Measurements from ENCODE around the gene GOLM1.

GRCh38 chr9:86005253-86005775 is 94.0 kb downstream of the GOLM1 start:
- TF ChIP-seq HOXA7 (CRISPR knock-in tag; IDR thresholded peaks at IDR 0.05; ENCODE audit: borderline replicate concordance), result no peak
- no peak for TF ChIP-seq CTCF (tag by site-specific recombination; IDR thresholded peaks at IDR 0.05)
- TF ChIP-seq, protein P1, sequence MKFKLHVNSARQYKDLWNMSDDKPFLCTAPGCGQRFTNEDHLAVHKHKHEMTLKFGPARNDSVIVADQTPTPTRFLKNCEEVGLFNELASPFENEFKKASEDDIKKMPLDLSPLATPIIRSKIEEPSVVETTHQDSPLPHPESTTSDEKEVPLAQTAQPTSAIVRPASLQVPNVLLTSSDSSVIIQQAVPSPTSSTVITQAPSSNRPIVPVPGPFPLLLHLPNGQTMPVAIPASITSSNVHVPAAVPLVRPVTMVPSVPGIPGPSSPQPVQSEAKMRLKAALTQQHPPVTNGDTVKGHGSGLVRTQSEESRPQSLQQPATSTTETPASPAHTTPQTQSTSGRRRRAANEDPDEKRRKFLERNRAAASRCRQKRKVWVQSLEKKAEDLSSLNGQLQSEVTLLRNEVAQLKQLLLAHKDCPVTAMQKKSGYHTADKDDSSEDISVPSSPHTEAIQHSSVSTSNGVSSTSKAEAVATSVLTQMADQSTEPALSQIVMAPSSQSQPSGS (tag by site-specific recombination; IDR thresholded peaks at IDR 0.05; ENCODE audit: low read depth), result peak; percentile 56; the same call in 1 of the 2 replicates
- TF ChIP-seq PATZ1 (tag by site-specific recombination; IDR thresholded peaks at IDR 0.05), result no peak
- TF ChIP-seq ZNF776 (tag by site-specific recombination; IDR thresholded peaks at IDR 0.05; ENCODE audit: borderline replicate concordance), result no peak
- TF ChIP-seq, protein P2, sequence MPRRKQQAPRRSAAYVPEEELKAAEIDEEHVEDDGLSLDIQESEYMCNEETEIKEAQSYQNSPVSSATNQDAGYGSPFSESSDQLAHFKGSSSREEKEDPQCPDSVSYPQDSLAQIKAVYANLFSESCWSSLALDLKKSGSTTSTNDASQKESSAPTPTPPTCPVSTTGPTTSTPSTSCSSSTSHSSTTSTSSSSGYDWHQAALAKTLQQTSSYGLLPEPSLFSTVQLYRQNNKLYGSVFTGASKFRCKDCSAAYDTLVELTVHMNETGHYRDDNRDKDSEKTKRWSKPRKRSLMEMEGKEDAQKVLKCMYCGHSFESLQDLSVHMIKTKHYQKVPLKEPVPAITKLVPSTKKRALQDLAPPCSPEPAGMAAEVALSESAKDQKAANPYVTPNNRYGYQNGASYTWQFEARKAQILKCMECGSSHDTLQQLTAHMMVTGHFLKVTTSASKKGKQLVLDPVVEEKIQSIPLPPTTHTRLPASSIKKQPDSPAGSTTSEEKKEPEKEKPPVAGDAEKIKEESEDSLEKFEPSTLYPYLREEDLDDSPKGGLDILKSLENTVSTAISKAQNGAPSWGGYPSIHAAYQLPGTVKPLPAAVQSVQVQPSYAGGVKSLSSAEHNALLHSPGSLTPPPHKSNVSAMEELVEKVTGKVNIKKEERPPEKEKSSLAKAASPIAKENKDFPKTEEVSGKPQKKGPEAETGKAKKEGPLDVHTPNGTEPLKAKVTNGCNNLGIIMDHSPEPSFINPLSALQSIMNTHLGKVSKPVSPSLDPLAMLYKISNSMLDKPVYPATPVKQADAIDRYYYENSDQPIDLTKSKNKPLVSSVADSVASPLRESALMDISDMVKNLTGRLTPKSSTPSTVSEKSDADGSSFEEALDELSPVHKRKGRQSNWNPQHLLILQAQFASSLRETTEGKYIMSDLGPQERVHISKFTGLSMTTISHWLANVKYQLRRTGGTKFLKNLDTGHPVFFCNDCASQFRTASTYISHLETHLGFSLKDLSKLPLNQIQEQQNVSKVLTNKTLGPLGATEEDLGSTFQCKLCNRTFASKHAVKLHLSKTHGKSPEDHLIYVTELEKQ (tag by site-specific recombination; IDR thresholded peaks at IDR 0.05; ENCODE audit: borderline replicate concordance), result no peak
- no peak for TF ChIP-seq ZNF112 (tag by site-specific recombination; IDR thresholded peaks at IDR 0.05)
- TF ChIP-seq PRDM6 (tag by site-specific recombination; IDR thresholded peaks at IDR 0.05), result no peak
- no peak for TF ChIP-seq GLIS1 (tag by site-specific recombination; IDR thresholded peaks at IDR 0.05)
- TF ChIP-seq ZBTB49 (tag by site-specific recombination; IDR thresholded peaks at IDR 0.05; ENCODE audit: low read depth), result no peak
- TF ChIP-seq, protein P3, sequence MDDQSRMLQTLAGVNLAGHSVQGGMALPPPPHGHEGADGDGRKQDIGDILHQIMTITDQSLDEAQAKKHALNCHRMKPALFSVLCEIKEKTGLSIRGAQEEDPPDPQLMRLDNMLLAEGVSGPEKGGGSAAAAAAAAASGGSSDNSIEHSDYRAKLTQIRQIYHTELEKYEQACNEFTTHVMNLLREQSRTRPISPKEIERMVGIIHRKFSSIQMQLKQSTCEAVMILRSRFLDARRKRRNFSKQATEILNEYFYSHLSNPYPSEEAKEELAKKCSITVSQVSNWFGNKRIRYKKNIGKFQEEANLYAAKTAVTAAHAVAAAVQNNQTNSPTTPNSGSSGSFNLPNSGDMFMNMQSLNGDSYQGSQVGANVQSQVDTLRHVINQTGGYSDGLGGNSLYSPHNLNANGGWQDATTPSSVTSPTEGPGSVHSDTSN (CRISPR knock-in tag; IDR thresholded peaks at IDR 0.05), result no peak
- no peak for TF ChIP-seq ZNF174 (tag by site-specific recombination; IDR thresholded peaks at IDR 0.05)
- TF ChIP-seq, protein P4, sequence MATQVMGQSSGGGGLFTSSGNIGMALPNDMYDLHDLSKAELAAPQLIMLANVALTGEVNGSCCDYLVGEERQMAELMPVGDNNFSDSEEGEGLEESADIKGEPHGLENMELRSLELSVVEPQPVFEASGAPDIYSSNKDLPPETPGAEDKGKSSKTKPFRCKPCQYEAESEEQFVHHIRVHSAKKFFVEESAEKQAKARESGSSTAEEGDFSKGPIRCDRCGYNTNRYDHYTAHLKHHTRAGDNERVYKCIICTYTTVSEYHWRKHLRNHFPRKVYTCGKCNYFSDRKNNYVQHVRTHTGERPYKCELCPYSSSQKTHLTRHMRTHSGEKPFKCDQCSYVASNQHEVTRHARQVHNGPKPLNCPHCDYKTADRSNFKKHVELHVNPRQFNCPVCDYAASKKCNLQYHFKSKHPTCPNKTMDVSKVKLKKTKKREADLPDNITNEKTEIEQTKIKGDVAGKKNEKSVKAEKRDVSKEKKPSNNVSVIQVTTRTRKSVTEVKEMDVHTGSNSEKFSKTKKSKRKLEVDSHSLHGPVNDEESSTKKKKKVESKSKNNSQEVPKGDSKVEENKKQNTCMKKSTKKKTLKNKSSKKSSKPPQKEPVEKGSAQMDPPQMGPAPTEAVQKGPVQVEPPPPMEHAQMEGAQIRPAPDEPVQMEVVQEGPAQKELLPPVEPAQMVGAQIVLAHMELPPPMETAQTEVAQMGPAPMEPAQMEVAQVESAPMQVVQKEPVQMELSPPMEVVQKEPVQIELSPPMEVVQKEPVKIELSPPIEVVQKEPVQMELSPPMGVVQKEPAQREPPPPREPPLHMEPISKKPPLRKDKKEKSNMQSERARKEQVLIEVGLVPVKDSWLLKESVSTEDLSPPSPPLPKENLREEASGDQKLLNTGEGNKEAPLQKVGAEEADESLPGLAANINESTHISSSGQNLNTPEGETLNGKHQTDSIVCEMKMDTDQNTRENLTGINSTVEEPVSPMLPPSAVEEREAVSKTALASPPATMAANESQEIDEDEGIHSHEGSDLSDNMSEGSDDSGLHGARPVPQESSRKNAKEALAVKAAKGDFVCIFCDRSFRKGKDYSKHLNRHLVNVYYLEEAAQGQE (tag by site-specific recombination; IDR thresholded peaks at IDR 0.05), result no peak
- no peak for TF ChIP-seq ZNF292 (tag by site-specific recombination; IDR thresholded peaks at IDR 0.05; ENCODE audit: borderline replicate concordance, low read depth)

Measured in HEK293 (cell line).